ENCODE results near the gene NT5C3A. TPM values are rescaled to one million over a fixed set of nuclear protein-coding genes. Genes with fewer than 3 reads are reported as not detected.

NT5C3A gene
- total RNA-seq, 2 experiments from 2014 or later = 86.9 to 89.6 TPM

DNA sequence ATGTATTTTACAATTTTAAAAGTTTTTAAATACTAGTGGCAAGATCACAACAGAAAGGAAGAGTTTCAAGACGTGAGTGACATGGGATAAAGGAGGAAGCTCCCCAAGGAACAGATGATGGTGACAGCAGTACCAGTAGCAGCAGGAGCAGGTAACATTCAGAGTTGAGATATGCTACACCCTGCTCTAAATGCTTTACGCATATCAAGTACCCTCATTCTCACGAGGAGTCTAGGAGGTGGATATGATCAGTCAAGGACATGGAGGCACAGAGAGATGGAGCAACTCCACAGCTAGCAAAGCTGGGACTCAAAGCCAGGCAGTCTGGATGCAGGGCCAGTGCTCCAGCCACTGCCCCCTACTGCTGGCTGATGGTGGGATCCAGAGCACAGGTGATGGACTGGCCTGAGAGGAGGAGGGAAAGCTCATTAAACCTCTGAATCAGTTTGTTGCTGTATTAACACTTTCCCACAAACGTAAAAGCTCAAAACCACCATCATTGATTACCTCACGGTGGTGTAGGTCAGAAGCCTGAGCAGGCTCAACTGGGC lies 29.1 kb upstream of the NT5C3A start:
- Mint-ChIP-seq H3K36me3 (ENCODE audit: low read depth) (peaks cover 21% of the 10 kb centered on the region), H3K27ac (no peak overlapping the region), H3K9me3 (no peaks in the 10 kb centered on the region), H3K27me3 (no peaks in the 10 kb centered on the region), H3K4me1 (peaks cover 2% of the 10 kb centered on the region), H3K4me3 (no peak overlapping the region)
- ChIA-PET POLR2A (interaction anchor here (1.0 kb wide), 1 partner anchor 67 kb away, joined by 3 read pairs; no protein-coding TSS in a partner anchor), CTCF (interaction anchor here (0.7 kb wide), 1 partner anchor 17 kb away, joined by 3 read pairs; no protein-coding TSS in a partner anchor)
- DNase-seq = no peak

DNA sequence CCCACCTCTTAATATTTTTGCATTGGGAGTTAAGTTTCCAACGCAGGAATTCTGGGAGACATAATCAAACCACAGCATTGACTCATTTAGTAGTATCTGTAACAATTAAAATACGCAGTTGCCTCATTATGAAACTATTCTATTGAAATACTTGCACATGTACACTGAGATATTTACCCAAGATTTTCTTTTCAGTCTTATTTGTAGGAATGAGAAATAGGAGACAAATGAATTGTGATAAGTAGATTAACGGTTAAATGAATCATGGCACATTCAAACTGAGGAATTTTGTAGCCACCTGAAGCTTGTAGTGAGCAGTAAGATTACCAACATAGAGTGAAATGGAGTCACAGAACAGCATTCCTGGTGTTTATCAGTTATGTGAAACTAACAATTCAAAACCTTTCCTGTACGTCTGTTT lies 28.5 kb upstream of the NT5C3A start:
- Mint-ChIP-seq H3K4me1 (peaks cover 2% of the 10 kb centered on the region), H3K27ac (no peak overlapping the region), H3K9me3 (no peaks in the 10 kb centered on the region), H3K4me3 (no peak overlapping the region), H3K27me3 (no peaks in the 10 kb centered on the region), H3K36me3 (ENCODE audit: low read depth) (peaks cover 16% of the 10 kb centered on the region)
- ChIA-PET POLR2A (no interaction called here), CTCF (interaction anchor here (0.7 kb wide), 1 partner anchor 17 kb away, joined by 3 read pairs; no protein-coding TSS in a partner anchor)
- no peak for DNase-seq

GRCh38 chr7:33089142-33089541 lies 26.6 kb upstream of the NT5C3A start:
- Mint-ChIP-seq H3K4me3 (no peak overlapping the region), H3K27me3 (no peaks in the 10 kb centered on the region), H3K36me3 (ENCODE audit: low read depth) (peaks cover 6% of the 10 kb centered on the region), H3K27ac (no peak overlapping the region), H3K4me1 (peaks cover 2% of the 10 kb centered on the region), H3K9me3 (no peaks in the 10 kb centered on the region)
- DNase-seq = no peak
- ChIA-PET POLR2A (no interaction called here), CTCF (no interaction called here)

DNA sequence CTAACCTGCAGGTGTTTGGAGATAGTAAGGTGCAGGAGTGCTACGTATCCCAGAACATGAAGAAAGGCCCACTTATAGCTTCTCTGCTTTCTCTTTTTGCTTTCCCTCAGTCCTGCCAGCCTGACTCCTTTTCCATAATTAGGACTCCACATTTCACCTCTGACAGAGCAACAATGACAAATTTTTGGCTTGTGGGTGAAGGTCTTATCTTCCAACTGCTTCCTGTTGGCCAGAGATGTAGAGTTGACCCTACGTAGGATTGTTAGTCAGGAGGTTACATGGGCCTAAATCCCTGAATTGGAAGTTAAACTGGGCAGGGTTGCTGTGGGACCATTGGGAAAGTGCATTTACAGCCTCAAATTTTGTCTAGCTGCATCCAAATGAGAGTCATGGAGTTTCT lies 25.3 kb upstream of the NT5C3A start:
- H3K4me1 Mint-ChIP-seq = peaks cover 1% of the 10 kb centered on the region
- no peaks in the 10 kb centered on the region for H3K9me3 Mint-ChIP-seq
- H3K27ac Mint-ChIP-seq = no peak overlapping the region
- ChIA-PET CTCF (no interaction called here), POLR2A (no interaction called here)
- H3K27me3 Mint-ChIP-seq = peaks cover 2% of the 10 kb centered on the region
- H3K36me3 Mint-ChIP-seq (ENCODE audit: low read depth) = peaks cover 3% of the 10 kb centered on the region
- H3K4me3 Mint-ChIP-seq = no peak overlapping the region
- no peak for DNase-seq

GRCh38 chr7:33087356-33087755 lies 24.8 kb upstream of the NT5C3A start:
- no peaks in the 10 kb centered on the region for H3K4me1 Mint-ChIP-seq
- peaks cover 4% of the 10 kb centered on the region for H3K27me3 Mint-ChIP-seq
- H3K27ac Mint-ChIP-seq = no peak overlapping the region
- no peaks in the 10 kb centered on the region for H3K36me3 Mint-ChIP-seq (ENCODE audit: low read depth)
- POLR2A ChIA-PET = no interaction called here
- H3K4me3 Mint-ChIP-seq = no peak overlapping the region
- no peak for DNase-seq
- H3K9me3 Mint-ChIP-seq = no peaks in the 10 kb centered on the region
- CTCF ChIA-PET = no interaction called here

GRCh38 chr7:33079763-33080690 lies 17.5 kb upstream of the NT5C3A start:
- Mint-ChIP-seq H3K36me3 (ENCODE audit: low read depth) (no peaks in the 10 kb centered on the region), H3K4me3 (no peak overlapping the region), H3K9me3 (no peaks in the 10 kb centered on the region), H3K4me1 (peaks cover 14% of the 10 kb centered on the region), H3K27me3 (peaks cover 19% of the 10 kb centered on the region), H3K27ac (no peak overlapping the region)
- ChIA-PET POLR2A (no interaction called here), CTCF (interaction anchor here (0.6 kb wide), 1 partner anchor 30 kb away, joined by 3 read pairs; no protein-coding TSS in a partner anchor)
- DNase-seq = no peak

- ChIA-PET POLR2A (no interaction called here), CTCF (no interaction called here)
- Mint-ChIP-seq H3K4me1 (peaks cover 14% of the 10 kb centered on the region), H3K27ac (no peak overlapping the region), H3K9me3 (no peaks in the 10 kb centered on the region), H3K27me3 (peaks cover 22% of the 10 kb centered on the region), H3K36me3 (ENCODE audit: low read depth) (no peaks in the 10 kb centered on the region), H3K4me3 (no peak overlapping the region)
- DNase-seq = no peak
Measured at GRCh38 chr7:33079096-33079495, 16.5 kb upstream of the NT5C3A start.

DNA sequence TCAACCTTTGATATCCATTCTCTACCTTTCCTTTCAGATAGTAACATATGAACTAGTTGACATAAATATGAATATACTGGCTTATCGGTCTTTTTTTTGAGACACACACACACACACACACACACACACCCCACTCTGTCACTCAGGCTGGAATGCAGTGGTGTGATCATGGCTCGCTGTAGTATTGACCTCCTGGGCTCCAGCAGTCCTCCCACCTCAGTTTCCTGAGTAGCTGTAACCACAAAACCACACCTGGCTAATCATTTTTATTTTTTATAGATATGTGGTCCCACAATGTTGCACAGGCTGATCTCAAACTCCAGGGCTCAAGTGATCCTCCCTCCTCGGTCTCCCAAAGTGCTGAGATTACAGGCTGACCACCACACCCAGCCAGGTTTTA lies 14.2 kb upstream of the NT5C3A start:
- no peaks in the 10 kb centered on the region for H3K36me3 Mint-ChIP-seq (ENCODE audit: low read depth)
- H3K27me3 Mint-ChIP-seq = peaks cover 23% of the 10 kb centered on the region
- no peak overlapping the region for H3K27ac Mint-ChIP-seq
- H3K4me1 Mint-ChIP-seq = peaks cover 14% of the 10 kb centered on the region
- no peak for DNase-seq
- H3K9me3 Mint-ChIP-seq = no peaks in the 10 kb centered on the region
- CTCF ChIA-PET = no interaction called here
- H3K4me3 Mint-ChIP-seq = no peak overlapping the region
- POLR2A ChIA-PET = interaction anchor here (1.1 kb wide), 1 partner anchor 14 kb away, joined by 5 read pairs; the partner anchor contains the start of gene NT5C3A

- peaks cover 20% of the 10 kb centered on the region for H3K27me3 Mint-ChIP-seq
- H3K4me3 Mint-ChIP-seq = no peak overlapping the region
- peaks cover 3% of the 10 kb centered on the region for H3K9me3 Mint-ChIP-seq
- ChIA-PET CTCF (no interaction called here), POLR2A (no interaction called here)
- no peak overlapping the region for H3K27ac Mint-ChIP-seq
- H3K4me1 Mint-ChIP-seq = peaks cover 14% of the 10 kb centered on the region
- no peaks in the 10 kb centered on the region for H3K36me3 Mint-ChIP-seq (ENCODE audit: low read depth)
- no peak for DNase-seq
Measured at GRCh38 chr7:33075818-33076518, 13.4 kb upstream of the NT5C3A start.

GRCh38 chr7:33073243-33073642 lies 10.7 kb upstream of the NT5C3A start:
- ChIA-PET CTCF (interaction anchor here (1.3 to 2.0 kb wide), 2 partner anchors 20 to 227 kb away, joined by 5 to 7 read pairs; no protein-coding TSS in a partner anchor), POLR2A (interaction anchor here (1.7 kb wide), 1 partner anchor 11 kb away, joined by 6 read pairs; the partner anchor contains the start of gene NT5C3A)
- no peaks in the 10 kb centered on the region for H3K36me3 Mint-ChIP-seq (ENCODE audit: low read depth)
- no peak for DNase-seq
- H3K27me3 Mint-ChIP-seq = peaks cover 18% of the 10 kb centered on the region
- H3K4me1 Mint-ChIP-seq = peaks cover 14% of the 10 kb centered on the region
- H3K9me3 Mint-ChIP-seq = peaks cover 12% of the 10 kb centered on the region
- H3K27ac Mint-ChIP-seq = no peak overlapping the region
- H3K4me3 Mint-ChIP-seq = no peak overlapping the region

GRCh38 chr7:33072471-33072870 lies 9.9 kb upstream of the NT5C3A start:
- Mint-ChIP-seq H3K9me3 (peaks cover 12% of the 10 kb centered on the region), H3K36me3 (ENCODE audit: low read depth) (no peaks in the 10 kb centered on the region), H3K27ac (no peak overlapping the region), H3K27me3 (peaks cover 16% of the 10 kb centered on the region), H3K4me1 (peaks cover 11% of the 10 kb centered on the region), H3K4me3 (no peak overlapping the region)
- CTCF ChIA-PET = interaction anchor here (0.6 to 1.3 kb wide), 2 partner anchors 19 to 25 kb away, joined by 3 to 5 read pairs; no protein-coding TSS in a partner anchor
- POLR2A ChIA-PET = interaction anchor here (1.7 kb wide), 1 partner anchor 10 kb away, joined by 6 read pairs; the partner anchor contains the start of gene NT5C3A
- DNase-seq = no peak

DNA sequence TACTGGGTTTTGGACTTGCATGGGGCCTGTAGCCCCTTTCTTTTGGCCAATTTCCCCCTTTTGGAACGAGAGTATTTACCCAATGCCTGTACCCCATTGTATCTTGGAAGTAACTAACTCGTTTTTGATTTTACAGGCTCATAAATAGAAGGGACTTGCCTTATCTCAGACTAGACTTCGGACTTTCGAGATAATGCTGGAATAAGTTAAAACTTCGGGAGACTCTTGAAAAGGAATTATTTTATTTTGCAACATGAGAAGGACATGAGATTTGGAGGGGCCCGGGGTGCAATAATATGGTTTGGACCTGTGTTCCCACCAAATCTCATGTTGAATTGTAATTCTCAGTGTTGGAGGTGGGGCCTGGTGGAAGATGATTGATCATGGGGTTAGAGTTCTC lies 8.3 kb upstream of the NT5C3A start:
- Mint-ChIP-seq H3K27ac (no peak overlapping the region), H3K36me3 (ENCODE audit: low read depth) (peaks cover 3% of the 10 kb centered on the region), H3K9me3 (peaks cover 12% of the 10 kb centered on the region), H3K4me3 (no peak overlapping the region), H3K27me3 (peaks cover 16% of the 10 kb centered on the region), H3K4me1 (no peaks in the 10 kb centered on the region)
- POLR2A ChIA-PET = interaction anchor here (1.1 kb wide), 1 partner anchor 180 kb away, joined by 3 read pairs; no protein-coding TSS in a partner anchor
- no peak for DNase-seq
- CTCF ChIA-PET = no interaction called here

GRCh38 chr7:33070277-33070676 lies 7.7 kb upstream of the NT5C3A start:
- peaks cover 3% of the 10 kb centered on the region for H3K36me3 Mint-ChIP-seq (ENCODE audit: low read depth)
- ChIA-PET POLR2A (interaction anchor here (1.1 kb wide), 1 partner anchor 179 kb away, joined by 3 read pairs; no protein-coding TSS in a partner anchor), CTCF (no interaction called here)
- no peak overlapping the region for H3K4me3 Mint-ChIP-seq
- H3K27me3 Mint-ChIP-seq = peaks cover 16% of the 10 kb centered on the region
- peaks cover 12% of the 10 kb centered on the region for H3K9me3 Mint-ChIP-seq
- no peak overlapping the region for H3K27ac Mint-ChIP-seq
- no peaks in the 10 kb centered on the region for H3K4me1 Mint-ChIP-seq
- no peak for DNase-seq

All from activated CD4-positive, alpha-beta memory T cell treated with anti-CD3 and anti-CD28 coated beads, Interleukin-2, amount 10 ng/mL, durations not matched to agents 7 days and 5 days (primary cell).